Measurements from ENCODE around the gene MRPL42.

DNA sequence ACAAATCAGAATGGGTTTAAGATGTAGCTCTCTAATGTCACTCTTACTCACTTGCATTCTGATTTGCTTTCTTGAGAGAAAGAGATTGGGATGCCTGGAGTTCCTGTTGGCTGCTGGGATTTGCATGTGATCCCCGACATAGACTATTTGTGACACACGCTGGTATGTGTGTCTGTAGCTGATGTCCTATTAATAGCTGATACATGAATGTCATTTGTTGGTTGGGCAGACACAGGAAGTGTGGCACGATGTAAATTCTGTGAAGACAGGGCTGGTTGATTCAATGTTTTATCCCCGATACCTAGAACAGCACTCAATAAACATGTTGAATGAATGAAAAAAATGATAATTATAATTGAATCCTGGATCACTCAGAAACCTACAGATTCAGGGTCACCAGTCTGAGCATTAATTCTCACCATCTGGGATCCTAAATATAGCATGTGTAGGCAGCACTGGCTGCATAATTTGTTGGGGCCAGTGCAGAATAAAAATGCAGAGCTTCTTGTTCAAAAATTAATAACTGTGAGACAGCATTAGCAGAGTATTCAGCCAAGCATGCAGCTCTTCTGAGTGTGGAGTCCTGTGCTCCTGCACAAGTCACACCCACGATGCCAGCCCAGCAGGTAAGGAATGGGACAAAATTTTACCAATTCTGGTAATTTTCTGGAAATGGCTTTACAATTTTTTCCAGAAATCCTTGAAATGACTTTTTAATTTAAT is 69.6 kb downstream of the MRPL42 start:
- TF ChIP-seq, protein P1, sequence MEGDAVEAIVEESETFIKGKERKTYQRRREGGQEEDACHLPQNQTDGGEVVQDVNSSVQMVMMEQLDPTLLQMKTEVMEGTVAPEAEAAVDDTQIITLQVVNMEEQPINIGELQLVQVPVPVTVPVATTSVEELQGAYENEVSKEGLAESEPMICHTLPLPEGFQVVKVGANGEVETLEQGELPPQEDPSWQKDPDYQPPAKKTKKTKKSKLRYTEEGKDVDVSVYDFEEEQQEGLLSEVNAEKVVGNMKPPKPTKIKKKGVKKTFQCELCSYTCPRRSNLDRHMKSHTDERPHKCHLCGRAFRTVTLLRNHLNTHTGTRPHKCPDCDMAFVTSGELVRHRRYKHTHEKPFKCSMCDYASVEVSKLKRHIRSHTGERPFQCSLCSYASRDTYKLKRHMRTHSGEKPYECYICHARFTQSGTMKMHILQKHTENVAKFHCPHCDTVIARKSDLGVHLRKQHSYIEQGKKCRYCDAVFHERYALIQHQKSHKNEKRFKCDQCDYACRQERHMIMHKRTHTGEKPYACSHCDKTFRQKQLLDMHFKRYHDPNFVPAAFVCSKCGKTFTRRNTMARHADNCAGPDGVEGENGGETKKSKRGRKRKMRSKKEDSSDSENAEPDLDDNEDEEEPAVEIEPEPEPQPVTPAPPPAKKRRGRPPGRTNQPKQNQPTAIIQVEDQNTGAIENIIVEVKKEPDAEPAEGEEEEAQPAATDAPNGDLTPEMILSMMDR (IDR thresholded peaks at IDR 0.05), result no peak
- no peak for TF ChIP-seq POLR2A (IDR thresholded peaks at IDR 0.05)

Data from body of pancreas (tissue), 4 donors.